GM13977 (cell line): ENCODE data around the gene AKT3.

ENCODE experiments used
- DNase-seq: peaks from one replicate; pipeline ENCODE4 v3.0.0; 2012; ENCODE audit warnings: low spot score
- in situ Hi-C: fragments of 300-500 bp; cut with MboI; formaldehyde crosslinking; loops from one replicate; pipeline ENCODE4 v1.12.0; 2022; ENCODE audit warnings: low sequenced_read_pairs, low pct_unique_long_range_greater_than_20kb, mixed read lengths, inconsistent platforms; ENCODE audit not compliant: unreplicated experiment
- TF ChIP-seq, protein P1 (sequence below): IDR thresholded peaks from 2 replicates; pipeline ENCODE4 v1.5.1; 2012; ENCODE audit warnings: mild to moderate bottlenecking, control low read depth; ENCODE audit not compliant: insufficient read depth; ENCODE audit errors: extremely low read depth, missing control alignments

Gene AKT3

DNA sequence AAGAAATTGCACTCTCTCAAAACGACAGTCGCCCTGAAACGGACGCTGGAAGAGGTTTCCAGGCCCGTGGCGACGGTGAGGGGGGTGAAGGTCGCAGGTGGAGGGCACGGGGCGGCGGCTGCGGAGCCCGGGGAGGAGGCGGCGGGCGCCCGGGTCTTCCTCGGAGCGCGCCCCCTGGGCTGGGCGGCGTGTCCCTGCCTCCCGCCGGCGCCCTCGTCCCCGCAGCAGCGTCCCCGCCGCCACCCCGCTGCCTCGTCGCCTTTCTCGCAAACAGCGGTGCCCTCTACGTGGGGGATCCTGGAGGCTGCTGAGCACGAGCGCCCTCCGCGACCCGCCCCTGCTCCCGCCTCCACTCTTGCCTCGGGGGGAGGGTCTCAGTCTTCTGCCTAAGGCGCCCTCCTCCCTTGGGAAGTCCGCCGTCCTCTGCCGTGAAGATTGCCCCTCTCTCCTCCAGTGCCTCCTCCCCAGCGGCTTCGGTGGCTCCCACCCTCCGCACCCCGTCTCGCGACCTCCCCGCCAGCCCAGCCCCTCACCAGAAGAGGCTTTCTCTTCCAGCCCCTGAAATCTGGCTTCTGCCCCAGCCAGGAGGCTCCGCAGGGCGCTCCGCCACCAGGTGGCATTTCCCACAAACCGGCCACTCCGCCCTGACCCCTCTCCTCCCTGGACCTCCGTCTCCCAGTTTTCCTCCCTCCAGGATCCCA, 366.8 kb downstream of the AKT3 start:
- TF ChIP-seq, protein P1, sequence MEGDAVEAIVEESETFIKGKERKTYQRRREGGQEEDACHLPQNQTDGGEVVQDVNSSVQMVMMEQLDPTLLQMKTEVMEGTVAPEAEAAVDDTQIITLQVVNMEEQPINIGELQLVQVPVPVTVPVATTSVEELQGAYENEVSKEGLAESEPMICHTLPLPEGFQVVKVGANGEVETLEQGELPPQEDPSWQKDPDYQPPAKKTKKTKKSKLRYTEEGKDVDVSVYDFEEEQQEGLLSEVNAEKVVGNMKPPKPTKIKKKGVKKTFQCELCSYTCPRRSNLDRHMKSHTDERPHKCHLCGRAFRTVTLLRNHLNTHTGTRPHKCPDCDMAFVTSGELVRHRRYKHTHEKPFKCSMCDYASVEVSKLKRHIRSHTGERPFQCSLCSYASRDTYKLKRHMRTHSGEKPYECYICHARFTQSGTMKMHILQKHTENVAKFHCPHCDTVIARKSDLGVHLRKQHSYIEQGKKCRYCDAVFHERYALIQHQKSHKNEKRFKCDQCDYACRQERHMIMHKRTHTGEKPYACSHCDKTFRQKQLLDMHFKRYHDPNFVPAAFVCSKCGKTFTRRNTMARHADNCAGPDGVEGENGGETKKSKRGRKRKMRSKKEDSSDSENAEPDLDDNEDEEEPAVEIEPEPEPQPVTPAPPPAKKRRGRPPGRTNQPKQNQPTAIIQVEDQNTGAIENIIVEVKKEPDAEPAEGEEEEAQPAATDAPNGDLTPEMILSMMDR: peak; percentile 31
- no peak for DNase-seq
- in situ Hi-C loops: no loop called here

DNA sequence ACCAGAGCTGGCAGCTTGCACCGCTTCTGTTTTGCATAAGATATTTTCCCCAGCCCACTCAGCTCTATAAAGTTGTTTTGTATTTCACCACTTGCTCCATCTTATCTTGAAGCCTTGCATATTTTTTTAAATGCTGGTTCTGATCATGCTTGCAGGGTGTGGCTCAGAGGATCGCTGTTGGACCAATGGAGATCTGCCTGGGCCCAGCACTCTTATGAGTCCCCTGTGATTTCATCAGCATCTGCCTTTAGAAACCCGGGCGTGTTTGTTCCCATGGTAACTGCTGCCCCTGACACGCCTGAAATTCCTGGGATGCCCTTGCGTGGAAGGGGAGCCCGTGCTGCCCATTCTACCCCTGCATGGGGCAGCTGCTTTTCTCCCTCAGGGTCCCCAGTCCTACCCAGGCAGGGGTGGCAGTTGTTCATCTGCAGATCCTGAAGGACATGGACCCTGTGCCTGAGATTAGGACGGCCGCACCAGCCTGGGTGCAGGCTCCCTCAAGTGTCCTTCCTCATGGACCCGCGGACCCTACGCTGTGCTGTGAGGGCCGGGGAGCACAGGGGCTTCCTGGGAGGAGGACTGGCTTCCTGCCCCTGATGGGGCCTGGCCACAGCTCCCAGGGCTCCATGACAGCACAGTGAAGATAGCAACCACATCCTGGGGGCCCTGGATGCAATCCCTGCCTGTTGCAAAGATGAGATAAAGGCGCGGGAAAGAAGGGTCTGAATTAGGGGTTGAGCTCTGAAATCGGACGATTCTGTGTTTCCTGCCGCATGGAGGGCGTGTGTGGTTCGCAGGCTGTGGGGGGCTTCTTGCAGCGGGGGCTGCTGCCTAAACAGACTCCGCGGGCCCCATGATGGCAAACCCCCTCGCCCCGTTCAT, 367.7 kb downstream of the AKT3 start:
- DNase-seq: no peak
- in situ Hi-C loops: no loop called here
- TF ChIP-seq, protein P1: no peak

DNA sequence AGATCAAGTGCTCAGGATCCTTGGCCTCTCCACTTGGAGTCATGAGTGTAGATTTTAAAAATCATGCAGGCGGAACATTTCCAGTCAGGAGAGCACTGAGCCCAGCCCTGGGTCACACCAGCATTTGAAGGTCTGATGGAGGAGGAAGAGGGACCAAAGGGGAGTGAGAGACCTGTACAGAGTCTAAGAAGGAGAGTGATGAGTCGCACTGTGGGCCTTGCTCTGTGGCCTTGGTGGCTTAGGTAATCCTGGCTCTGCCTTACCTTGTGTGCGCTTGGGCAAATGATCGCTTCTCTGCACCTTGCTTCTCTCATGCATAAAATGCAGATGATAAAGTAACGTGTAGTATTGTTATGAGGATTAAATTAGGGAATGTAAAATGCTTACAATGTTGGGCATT, 368.9 kb downstream of the AKT3 start:
- in situ Hi-C loops: no loop called here
- TF ChIP-seq, protein P1: no peak
- DNase-seq: no peak

DNA sequence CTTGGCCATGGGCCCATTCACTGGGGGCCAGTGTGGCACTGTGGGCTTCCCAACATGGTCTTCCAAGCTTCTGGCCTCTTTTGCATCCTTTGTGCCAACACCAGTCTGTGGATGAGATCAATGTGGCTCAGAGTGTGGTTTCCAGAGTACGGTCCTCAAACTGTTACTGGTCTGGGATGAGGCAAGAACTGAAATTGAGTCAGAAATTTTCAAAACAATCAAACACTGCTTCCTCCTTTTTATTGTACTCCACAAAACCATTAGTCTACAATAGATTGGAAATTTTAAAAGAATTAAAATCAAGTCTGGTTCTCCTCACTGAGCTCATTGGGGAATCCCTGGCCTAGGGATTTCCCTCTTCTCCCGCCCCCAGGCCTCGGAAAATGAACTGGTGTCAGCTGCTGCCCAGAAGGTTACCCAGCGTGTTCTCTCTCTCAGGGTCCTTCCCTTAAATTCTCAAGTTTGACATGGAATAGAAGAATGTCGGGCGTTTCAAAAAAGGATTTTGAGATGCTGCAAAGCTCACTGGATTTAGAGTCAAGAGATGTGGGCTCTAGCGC, 372.2 kb downstream of the AKT3 start:
- in situ Hi-C loops: no loop called here
- no peak for DNase-seq
- TF ChIP-seq, protein P1: no peak

DNA sequence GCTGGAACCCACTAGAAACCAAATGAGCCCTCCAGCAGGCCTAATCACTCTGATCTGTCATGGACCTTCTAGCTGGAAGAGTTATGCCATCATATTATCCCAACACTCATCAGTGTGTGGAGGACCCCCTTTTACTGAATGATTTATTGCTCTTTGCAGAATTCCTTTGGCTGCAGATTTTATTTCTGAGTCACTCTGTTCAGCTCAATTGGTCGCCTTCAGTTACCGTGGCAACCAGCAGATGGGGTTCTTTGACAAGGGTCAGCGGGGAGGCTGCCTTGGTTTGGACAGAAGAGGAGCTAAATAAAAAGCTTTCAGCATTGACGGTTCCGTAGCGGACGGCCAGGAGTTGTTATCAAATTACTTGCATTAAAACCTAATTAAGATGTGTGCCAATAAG, 374.1 kb downstream of the AKT3 start:
- in situ Hi-C loops: no loop called here
- TF ChIP-seq, protein P1: no peak
- peak; percentile 18 for DNase-seq

DNA sequence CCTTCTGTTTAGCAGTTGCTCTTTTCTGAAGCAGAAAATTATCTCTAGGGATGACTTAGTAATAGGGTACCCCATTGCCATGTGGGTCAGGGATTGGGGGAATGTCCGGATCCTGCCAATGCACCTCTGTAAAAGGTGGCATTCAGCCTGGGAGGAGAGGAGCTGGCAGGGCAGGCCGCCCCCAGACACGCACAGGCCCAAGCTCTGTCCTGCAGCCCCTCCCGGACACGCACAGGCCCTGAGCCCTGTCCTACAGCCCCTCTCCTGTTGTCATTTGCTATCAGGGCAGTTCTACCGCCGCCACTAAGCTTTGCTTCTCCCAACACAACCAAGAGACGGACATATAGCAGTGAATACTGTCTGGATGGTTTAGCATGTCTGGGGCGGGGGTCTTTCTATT, 375.1 kb downstream of the AKT3 start:
- in situ Hi-C loops: no loop called here
- TF ChIP-seq, protein P1: no peak

More for the DNA sequence above, 375.1 kb downstream of the AKT3 start:
- DNase-seq: no peak
